Stimulated activated naive B cell treated with anti-CD40 and anti-IgM and Interleukin-4, amounts not matched to agents 10 μg/mL and 1 μg/mL and 100 μg/mL, for 72 hours (primary cell): ENCODE results near the gene CUL5.
"Not testable (repeated sequence)": the region's sequence is repeated elsewhere in the genome, so short reads cannot be mapped to it uniquely, and the experiment has no call there.

Source experiments
- ATAC-seq, 2 donors: fragments of 150-1000 bp; cut with Tn5 transposase; replicated peaks; 2 replicates each; pipeline ENCODE4 v1.10.0; 2021; ENCODE audit warnings: moderate library complexity in 1 of 2
- DNase-seq: peaks from one replicate; pipeline ENCODE4 v3.0.0; 2021
- H3K27ac Mint-ChIP-seq: one replicate; pipeline ENCODE4 v1.8.0; 2022; ENCODE audit warnings: mild to moderate bottlenecking, mixed read lengths
- H3K27me3 Mint-ChIP-seq, 2 donors: one replicate each; pipeline ENCODE4 v1.8.0; 2022; ENCODE audit warnings: mixed read lengths in 2 of 2
- H3K36me3 Mint-ChIP-seq, 2 donors: one replicate each; pipeline ENCODE4 v1.8.0; 2022; ENCODE audit warnings: mixed read lengths in 2 of 2, mild to moderate bottlenecking in 1 of 2
- H3K4me1 Mint-ChIP-seq, 2 donors: one replicate each; pipeline ENCODE4 v1.8.0; 2022; ENCODE audit warnings: mixed read lengths in 2 of 2, mild to moderate bottlenecking in 1 of 2
- H3K4me3 Mint-ChIP-seq, 2 donors: one replicate each; pipeline ENCODE4 v1.8.0; 2022; ENCODE audit warnings: mild to moderate bottlenecking in 2 of 2, mixed read lengths in 2 of 2, moderate library complexity in 1 of 2
- H3K9me3 Mint-ChIP-seq, 2 donors: one replicate each; pipeline ENCODE4 v1.8.0; 2022; ENCODE audit warnings: mixed read lengths in 2 of 2, mild to moderate bottlenecking in 1 of 2

The CUL5 gene

GRCh38 chr11:108112057-108112456 lies 103.4 kb downstream of the CUL5 start:
- H3K36me3 Mint-ChIP-seq, result peaks cover 6 to 7% of the 10 kb centered on the region in 2 donors
- H3K4me3 Mint-ChIP-seq, result no peak overlapping the region
- H3K27ac Mint-ChIP-seq, result no peak overlapping the region
- H3K27me3 Mint-ChIP-seq, result no peaks in the 10 kb centered on the region
- ATAC-seq (no peak), DNase-seq (no peak)
- no peaks in the 10 kb centered on the region for H3K9me3 Mint-ChIP-seq
- peaks cover 0 to 2% of the 10 kb centered on the region in 2 donors for H3K4me1 Mint-ChIP-seq

- no peaks in the 10 kb centered on the region for H3K27me3 Mint-ChIP-seq
- no peaks in the 10 kb centered on the region for H3K9me3 Mint-ChIP-seq
- ATAC-seq (peak in 1 of 2 donors; percentile 56), DNase-seq (no peak)
- H3K4me1 Mint-ChIP-seq, result peaks cover 0 to 2% of the 10 kb centered on the region in 2 donors
- H3K36me3 Mint-ChIP-seq, result peaks cover 6 to 7% of the 10 kb centered on the region in 2 donors
- H3K27ac Mint-ChIP-seq, result peak overlapping the region; percentile 75
- H3K4me3 Mint-ChIP-seq, result no peak overlapping the region
Observed at GRCh38 chr11:108115500-108116140, 106.9 kb downstream of the CUL5 start.

GRCh38 chr11:108117746-108118371 lies 109.2 kb downstream of the CUL5 start:
- peaks cover 5 to 9% of the 10 kb centered on the region in 2 donors for H3K36me3 Mint-ChIP-seq
- H3K27me3 Mint-ChIP-seq, result no peaks in the 10 kb centered on the region
- DNase-seq (no peak), ATAC-seq (no peak)
- H3K4me3 Mint-ChIP-seq, result no peak overlapping the region
- no peaks in the 10 kb centered on the region for H3K9me3 Mint-ChIP-seq
- H3K27ac Mint-ChIP-seq, result no peak overlapping the region
- H3K4me1 Mint-ChIP-seq, result peaks cover 10 to 13% of the 10 kb centered on the region in 2 donors

DNA sequence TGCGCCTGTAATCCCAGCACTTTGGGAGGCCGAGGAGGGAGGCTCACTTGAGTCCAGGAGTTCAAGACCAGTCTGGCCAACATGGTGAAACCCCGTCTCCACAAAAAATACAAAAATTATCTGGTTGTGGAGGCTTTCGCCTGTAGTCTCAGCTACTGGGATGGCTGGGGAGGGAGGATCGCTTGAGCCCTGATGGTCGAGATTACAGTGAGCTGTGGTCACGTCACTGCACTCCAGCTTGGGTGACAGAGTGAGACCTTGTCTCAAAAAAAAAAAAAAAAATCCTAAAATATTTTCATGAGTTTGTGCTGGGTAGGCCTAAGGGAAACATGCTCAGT lies 112.2 kb downstream of the CUL5 start:
- not testable (repeated sequence) for DNase-seq, H3K27me3 Mint-ChIP-seq, H3K9me3 Mint-ChIP-seq
- H3K27ac Mint-ChIP-seq, result peak overlapping the region; percentile 92
- H3K4me3 Mint-ChIP-seq, result peak overlapping the region; percentile 92 to 93
- peak in 1 of 2 donors; percentile 28 for ATAC-seq
- H3K36me3 Mint-ChIP-seq, result peaks cover 11 to 19% of the 10 kb centered on the region in 2 donors
- H3K4me1 Mint-ChIP-seq, result peaks cover 21 to 39% of the 10 kb centered on the region in 2 donors

DNA sequence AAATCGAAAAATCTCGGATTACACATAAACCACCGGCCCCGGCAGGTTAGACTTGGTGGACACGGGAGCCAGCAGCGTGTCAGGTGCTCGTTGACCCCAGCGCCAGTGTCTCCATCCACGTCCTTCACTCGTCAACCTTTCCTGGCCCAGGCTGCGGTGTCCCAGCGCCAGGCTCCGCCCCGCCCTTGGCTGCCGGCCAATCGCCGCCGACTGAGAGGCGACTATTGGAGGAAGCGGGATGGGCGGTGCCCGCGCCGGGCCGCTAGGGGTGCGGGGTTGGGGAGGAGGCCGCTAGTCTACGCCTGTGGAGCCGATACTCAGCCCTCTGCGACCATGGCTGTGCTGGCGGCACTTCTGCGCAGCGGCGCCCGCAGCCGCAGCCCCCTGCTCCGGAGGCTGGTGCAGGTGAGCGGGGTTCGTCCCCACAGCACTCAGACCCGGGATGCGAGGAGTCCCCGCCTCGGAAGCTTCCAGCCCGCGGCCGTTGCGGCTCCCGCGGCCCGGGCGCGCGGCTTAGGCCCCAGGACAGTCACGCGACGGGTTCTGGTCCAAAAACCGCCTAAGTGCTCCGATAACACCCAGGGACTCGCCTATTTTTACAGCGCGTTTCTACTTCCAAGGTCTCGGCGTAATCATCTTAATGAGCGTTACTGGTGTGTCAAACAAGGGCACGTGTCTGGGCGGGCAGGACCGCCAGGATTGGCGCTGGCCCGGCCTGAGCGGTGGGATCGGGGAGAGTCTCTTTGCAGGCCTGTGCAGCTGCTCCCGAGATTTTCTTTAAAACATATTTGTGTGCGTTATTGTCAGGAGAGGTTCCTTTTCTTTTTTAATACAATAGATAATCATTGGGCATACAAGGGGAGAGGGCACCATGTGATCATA lies 112.8 kb downstream of the CUL5 start, which contains the start of gene ACAT1:
TSS of gene ACAT1 (plus strand) at position 294 of the 882 bp plus-strand sequence. CDS start at position 334, 40 bp downstream.
- peaks cover 21 to 39% of the 10 kb centered on the region in 2 donors for H3K4me1 Mint-ChIP-seq
- ATAC-seq (peak; percentile 99), DNase-seq (peak; percentile 94)
- peaks cover 15 to 24% of the 10 kb centered on the region in 2 donors for H3K36me3 Mint-ChIP-seq
- peaks cover 0 to 1% of the 10 kb centered on the region in 2 donors for H3K9me3 Mint-ChIP-seq
- H3K27me3 Mint-ChIP-seq, result no peaks in the 10 kb centered on the region
- peak within 1 kb of the TSS; percentile 92 for H3K27ac Mint-ChIP-seq
- peak within 1 kb of the TSS; percentile 92 to 93 for H3K4me3 Mint-ChIP-seq

DNA sequence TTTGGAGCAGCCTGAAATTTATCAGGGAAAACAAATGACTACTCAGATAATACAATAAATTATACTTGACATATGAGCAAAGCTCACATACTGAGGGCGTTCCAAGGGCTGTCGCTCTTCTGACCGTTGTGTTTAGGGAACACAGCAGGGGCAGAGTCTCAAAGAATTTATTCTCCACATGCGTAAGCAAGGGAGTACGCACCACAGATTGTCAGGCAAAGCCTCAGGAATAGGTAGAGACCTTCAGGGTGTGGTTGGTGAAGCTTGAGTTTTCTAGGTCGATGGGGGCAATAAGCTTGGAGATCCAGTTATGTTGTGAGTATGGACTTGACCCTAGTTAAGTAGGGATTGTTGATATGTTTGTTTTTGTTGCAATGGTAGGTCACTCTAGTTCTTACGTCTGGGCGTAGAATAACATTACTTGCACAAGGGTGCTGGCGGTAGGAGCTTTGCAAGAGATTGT lies 113.5 kb downstream of the CUL5 start:
- Mint-ChIP-seq H3K4me1 (peaks cover 21 to 39% of the 10 kb centered on the region in 2 donors), H3K27me3 (no peaks in the 10 kb centered on the region)

GRCh38 chr11:108125096-108125495 lies 116.4 kb downstream of the CUL5 start:
- H3K4me3 Mint-ChIP-seq, result no peak overlapping the region
- no peak for DNase-seq
- no peak for ATAC-seq
- H3K27ac Mint-ChIP-seq, result no peak overlapping the region
- peaks cover 27 to 43% of the 10 kb centered on the region in 2 donors for H3K36me3 Mint-ChIP-seq
- peaks cover 21 to 39% of the 10 kb centered on the region in 2 donors for H3K4me1 Mint-ChIP-seq
- H3K9me3 Mint-ChIP-seq, result peaks cover 0 to 1% of the 10 kb centered on the region in 2 donors
- no peaks in the 10 kb centered on the region for H3K27me3 Mint-ChIP-seq

More for the DNA sequence above, 113.5 kb downstream of the CUL5 start:
- Mint-ChIP-seq H3K4me3 (peak overlapping the region; percentile 92 to 93), H3K9me3 (peaks cover 0 to 1% of the 10 kb centered on the region in 2 donors), H3K36me3 (peaks cover 15 to 26% of the 10 kb centered on the region in 2 donors), H3K27ac (peak overlapping the region; percentile 92)
- DNase-seq (no peak), ATAC-seq (no peak)

DNA sequence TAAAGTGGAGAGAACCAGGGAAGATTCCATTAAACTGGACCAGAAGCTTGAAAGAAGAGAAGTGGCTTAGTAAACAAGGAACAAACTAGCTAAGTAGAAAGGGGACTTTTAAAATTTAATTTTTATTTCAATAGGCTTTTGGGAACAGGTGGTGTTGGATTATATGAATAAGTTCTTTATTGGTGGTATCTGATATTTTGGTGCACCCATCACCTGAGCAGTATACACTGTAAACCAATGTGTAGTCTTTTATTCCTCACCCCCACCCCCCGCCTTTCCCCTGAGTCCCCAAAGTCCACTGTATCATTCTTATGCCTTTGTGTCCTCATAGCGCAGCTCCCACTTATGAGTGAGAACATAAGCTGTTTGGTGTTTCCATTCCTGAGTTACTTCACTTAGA lies 120.1 kb downstream of the CUL5 start:
- Mint-ChIP-seq H3K27ac (no peak overlapping the region), H3K36me3 (peaks cover 31 to 43% of the 10 kb centered on the region in 2 donors), H3K9me3 (peaks cover 0 to 1% of the 10 kb centered on the region in 2 donors), H3K4me1 (peaks cover 11 to 18% of the 10 kb centered on the region in 2 donors), H3K27me3 (no peaks in the 10 kb centered on the region), H3K4me3 (no peak overlapping the region)
- ATAC-seq (no peak), DNase-seq (no peak)

GRCh38 chr11:108131993-108132392 lies 123.3 kb downstream of the CUL5 start:
- no peak for DNase-seq
- H3K27ac Mint-ChIP-seq, result no peak overlapping the region
- H3K9me3 Mint-ChIP-seq, result no peaks in the 10 kb centered on the region

DNA sequence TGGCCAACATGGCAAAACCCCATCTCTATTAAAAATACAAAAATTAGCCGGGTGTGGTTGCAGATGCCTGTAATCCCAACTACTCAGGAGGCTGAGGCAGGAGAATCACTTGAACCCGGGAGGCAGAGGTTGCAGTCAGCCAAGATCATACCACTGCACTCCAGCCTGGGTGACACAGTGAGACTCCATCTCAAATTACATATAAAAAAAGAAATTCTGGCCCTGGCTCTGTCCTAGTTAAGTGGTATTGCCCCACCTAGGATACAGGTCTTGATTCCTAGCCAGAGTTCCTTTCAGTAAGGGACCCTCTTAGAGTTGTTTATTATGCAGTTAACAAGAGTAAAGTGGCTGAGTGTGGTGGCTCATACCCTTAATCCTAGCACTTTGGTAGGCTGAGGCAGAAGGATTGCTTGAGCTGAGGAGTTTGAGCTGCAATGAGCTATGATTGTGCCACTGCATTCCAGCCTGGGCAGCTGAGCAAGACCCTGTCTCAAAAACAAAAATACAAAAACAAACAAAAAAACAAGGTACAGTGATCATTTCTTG lies 124.4 kb downstream of the CUL5 start:
- not testable (repeated sequence) for H3K9me3 Mint-ChIP-seq, H3K27ac Mint-ChIP-seq, DNase-seq, H3K4me3 Mint-ChIP-seq, H3K27me3 Mint-ChIP-seq, ATAC-seq
- Mint-ChIP-seq H3K36me3 (peaks cover 27 to 34% of the 10 kb centered on the region in 2 donors), H3K4me1 (peaks cover 8 to 18% of the 10 kb centered on the region in 2 donors)

More at GRCh38 chr11:108131993-108132392, 123.3 kb downstream of the CUL5 start:
- H3K36me3 Mint-ChIP-seq, result peaks cover 29 to 35% of the 10 kb centered on the region in 2 donors
- no peak overlapping the region for H3K4me3 Mint-ChIP-seq
- H3K4me1 Mint-ChIP-seq, result peaks cover 3 to 13% of the 10 kb centered on the region in 2 donors
- H3K27me3 Mint-ChIP-seq, result no peaks in the 10 kb centered on the region
- no peak for ATAC-seq

DNA sequence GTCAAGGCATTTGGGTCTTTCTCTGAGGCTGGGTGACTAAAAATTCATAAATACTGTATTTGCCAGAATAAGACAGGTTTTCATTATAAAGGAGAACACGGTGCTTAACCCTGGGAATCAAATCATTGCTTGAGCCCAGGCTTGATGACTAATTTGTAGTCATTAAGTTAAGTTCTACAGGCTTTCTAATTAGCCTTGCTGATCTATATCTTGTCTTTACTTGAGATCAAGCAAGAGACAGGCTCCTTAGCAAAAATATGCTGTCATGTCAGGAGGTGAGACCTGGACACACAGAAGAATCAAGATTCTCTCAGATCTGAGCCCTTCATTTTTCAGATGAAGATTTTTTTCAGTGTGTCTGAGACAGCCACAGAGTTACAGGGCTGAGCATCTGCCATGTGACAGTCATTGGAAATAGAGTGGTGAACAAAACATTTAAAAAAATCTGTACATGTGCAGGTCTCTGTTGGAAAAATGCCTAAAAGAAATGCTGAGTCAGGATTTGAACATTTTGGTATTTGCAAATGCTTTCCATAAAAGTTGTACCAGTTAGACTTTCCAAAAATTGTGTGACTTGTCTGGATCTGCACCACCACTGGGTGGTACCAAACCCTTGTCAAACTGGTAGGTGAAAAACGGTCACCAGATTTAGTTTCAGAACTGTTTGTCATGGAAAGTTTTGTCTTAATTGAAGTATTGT lies 127.3 kb downstream of the CUL5 start:
- peak overlapping the region; percentile 25 for H3K27ac Mint-ChIP-seq
- H3K4me3 Mint-ChIP-seq, result no peak overlapping the region
- H3K36me3 Mint-ChIP-seq, result peaks cover 32 to 36% of the 10 kb centered on the region in 2 donors
- H3K27me3 Mint-ChIP-seq, result no peaks in the 10 kb centered on the region
- no peaks in the 10 kb centered on the region for H3K9me3 Mint-ChIP-seq
- ATAC-seq (peak; percentile 55 to 61), DNase-seq (no peak)
- H3K4me1 Mint-ChIP-seq, result peaks cover 8 to 18% of the 10 kb centered on the region in 2 donors

DNA sequence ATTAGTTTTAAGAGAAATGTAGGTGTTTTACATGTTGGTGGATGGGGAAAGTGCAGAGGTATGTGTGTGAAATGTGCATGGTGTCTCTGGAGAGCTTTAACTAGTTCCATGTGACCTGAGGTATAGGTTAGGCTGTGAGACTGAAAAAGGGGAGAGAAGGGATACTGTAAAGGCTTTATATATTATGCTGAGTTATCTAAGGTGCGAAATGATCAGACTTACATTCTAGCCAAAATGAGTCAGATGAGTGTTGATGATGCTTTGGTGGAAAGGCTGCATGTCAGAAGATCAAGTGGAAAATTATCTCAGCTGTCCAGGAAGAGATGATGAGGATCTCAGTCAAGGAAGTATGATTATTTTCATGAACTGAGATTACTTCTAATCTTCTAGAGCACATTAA lies 128.5 kb downstream of the CUL5 start:
- peaks cover 30 to 40% of the 10 kb centered on the region in 2 donors for H3K36me3 Mint-ChIP-seq
- no peaks in the 10 kb centered on the region for H3K27me3 Mint-ChIP-seq
- H3K27ac Mint-ChIP-seq, result no peak overlapping the region
- no peak for DNase-seq
- peak in 1 of 2 donors; percentile 22 for ATAC-seq
- H3K4me3 Mint-ChIP-seq, result no peak overlapping the region
- no peaks in the 10 kb centered on the region for H3K9me3 Mint-ChIP-seq
- H3K4me1 Mint-ChIP-seq, result peaks cover 8 to 18% of the 10 kb centered on the region in 2 donors

DNA sequence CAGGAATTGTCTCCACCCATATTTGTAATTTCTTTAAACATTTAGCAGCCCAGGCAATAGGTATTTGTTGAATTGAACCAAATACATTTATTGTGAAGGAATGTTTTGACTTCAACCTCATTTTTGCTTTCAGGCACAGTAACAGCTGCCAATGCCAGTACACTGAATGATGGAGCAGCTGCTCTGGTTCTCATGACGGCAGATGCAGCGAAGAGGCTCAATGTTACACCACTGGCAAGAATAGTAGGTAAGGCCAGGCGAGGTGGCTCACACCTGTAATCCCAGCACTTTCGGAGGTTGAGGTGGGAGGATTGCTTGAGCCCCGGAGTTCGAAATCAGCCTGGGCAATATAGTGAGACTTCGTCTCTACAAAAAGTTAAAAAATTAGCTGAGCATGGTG lies 133.6 kb downstream of the CUL5 start:
- DNase-seq (no peak), ATAC-seq (no peak)
- no peak overlapping the region for H3K27ac Mint-ChIP-seq
- peaks cover 1% of the 10 kb centered on the region in 2 donors for H3K4me1 Mint-ChIP-seq
- no peaks in the 10 kb centered on the region for H3K9me3 Mint-ChIP-seq
- H3K36me3 Mint-ChIP-seq, result peaks cover 32 to 50% of the 10 kb centered on the region in 2 donors
- H3K4me3 Mint-ChIP-seq, result no peak overlapping the region
- no peaks in the 10 kb centered on the region for H3K27me3 Mint-ChIP-seq
